ENCODE measurements around the gene SLC38A7.

GRCh38 chr16:58629733-58630640, 54.6 kb downstream of the SLC38A7 start, which contains the start of gene CNOT1:
- TF ChIP-seq, protein P1, sequence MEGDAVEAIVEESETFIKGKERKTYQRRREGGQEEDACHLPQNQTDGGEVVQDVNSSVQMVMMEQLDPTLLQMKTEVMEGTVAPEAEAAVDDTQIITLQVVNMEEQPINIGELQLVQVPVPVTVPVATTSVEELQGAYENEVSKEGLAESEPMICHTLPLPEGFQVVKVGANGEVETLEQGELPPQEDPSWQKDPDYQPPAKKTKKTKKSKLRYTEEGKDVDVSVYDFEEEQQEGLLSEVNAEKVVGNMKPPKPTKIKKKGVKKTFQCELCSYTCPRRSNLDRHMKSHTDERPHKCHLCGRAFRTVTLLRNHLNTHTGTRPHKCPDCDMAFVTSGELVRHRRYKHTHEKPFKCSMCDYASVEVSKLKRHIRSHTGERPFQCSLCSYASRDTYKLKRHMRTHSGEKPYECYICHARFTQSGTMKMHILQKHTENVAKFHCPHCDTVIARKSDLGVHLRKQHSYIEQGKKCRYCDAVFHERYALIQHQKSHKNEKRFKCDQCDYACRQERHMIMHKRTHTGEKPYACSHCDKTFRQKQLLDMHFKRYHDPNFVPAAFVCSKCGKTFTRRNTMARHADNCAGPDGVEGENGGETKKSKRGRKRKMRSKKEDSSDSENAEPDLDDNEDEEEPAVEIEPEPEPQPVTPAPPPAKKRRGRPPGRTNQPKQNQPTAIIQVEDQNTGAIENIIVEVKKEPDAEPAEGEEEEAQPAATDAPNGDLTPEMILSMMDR (conservative IDR thresholded peaks at IDR 0.05; ENCODE audit: low read depth, low read length), result no peak
- no peak for TF ChIP-seq EZH2 (IDR thresholded peaks at IDR 0.05; ENCODE audit: borderline replicate concordance, low read depth, low read length, poor library complexity, severe bottlenecking)
